CD4-positive, alpha-beta T cell treated with Interleukin-2 at 100 ng/mL for 4 hours (primary cell): ENCODE measurements around the gene PYCR2.
"Not testable (repeated sequence)": the region's sequence is repeated elsewhere in the genome, so short reads cannot be mapped to it uniquely, and the experiment has no call there.

Source experiments
- DNase-seq: peaks from one replicate; pipeline ENCODE4 v3.0.0-alpha.2; 2020; ENCODE audit warnings: low spot score

Gene PYCR2

GRCh38 chr1:225923692-225924555 is at the start of gene PYCR2:
PYCR2 (minus strand) TSS chr1:225924250; CDS start chr1:225924110, 140 bp downstream.
- peak; percentile 95 for DNase-seq

- DNase-seq: no peak
Measured at GRCh38 chr1:225973158-225973557, 49.1 kb upstream of the PYCR2 start.

GRCh38 chr1:225972344-225973152 is 48.5 kb upstream of the PYCR2 start:
- DNase-seq: no peak

GRCh38 chr1:225970592-225971157 is 46.6 kb upstream of the PYCR2 start:
- DNase-seq: not testable (repeated sequence)

GRCh38 chr1:225969751-225970150 is 45.7 kb upstream of the PYCR2 start:
- not testable (repeated sequence) for DNase-seq

GRCh38 chr1:225965231-225965630 is 41.2 kb upstream of the PYCR2 start:
- DNase-seq: no peak

GRCh38 chr1:225963735-225964530 is 39.9 kb upstream of the PYCR2 start:
- no peak for DNase-seq

- DNase-seq: peak; percentile 46
Measured at GRCh38 chr1:225962440-225962975, 38.5 kb upstream of the PYCR2 start.

GRCh38 chr1:225961659-225962439 is 37.8 kb upstream of the PYCR2 start:
- DNase-seq: no peak

- no peak for DNase-seq
Measured at GRCh38 chr1:225958041-225958440, 34.0 kb upstream of the PYCR2 start.

GRCh38 chr1:225954753-225955152 is 30.7 kb upstream of the PYCR2 start:
- no peak for DNase-seq

GRCh38 chr1:225953315-225953714 is 29.3 kb upstream of the PYCR2 start:
- no peak for DNase-seq

- no peak for DNase-seq
Measured at GRCh38 chr1:225950905-225951497, 27.0 kb upstream of the PYCR2 start.

GRCh38 chr1:225949041-225949440 is 25.0 kb upstream of the PYCR2 start:
- no peak for DNase-seq

GRCh38 chr1:225946803-225947202 is 22.8 kb upstream of the PYCR2 start:
- DNase-seq: no peak

- no peak for DNase-seq
Measured at GRCh38 chr1:225946082-225946620, 22.1 kb upstream of the PYCR2 start.

- no peak for DNase-seq
Measured at GRCh38 chr1:225945564-225945963, 21.5 kb upstream of the PYCR2 start.

- DNase-seq: no peak
Measured at GRCh38 chr1:225944951-225945350, 20.9 kb upstream of the PYCR2 start.

- no peak for DNase-seq
Measured at GRCh38 chr1:225944387-225944786, 20.3 kb upstream of the PYCR2 start.

GRCh38 chr1:225943582-225943981 is 19.5 kb upstream of the PYCR2 start:
- no peak for DNase-seq
